Right lobe of liver (tissue), 6 donors: ENCODE measurements around the gene GSTO2. TPM values are rescaled to one million over a fixed set of nuclear protein-coding genes. Genes with fewer than 3 reads are reported as not detected.
A peak's percentile ranks its signal among the peaks of the same experiment; 100 is the strongest.

ENCODE experiments used
- ATAC-seq, 4 donors: fragments of 200-7000 bp; cut with Tn5 transposase; one replicate each; pipeline ENCODE4 v1.9.1; 2020; ENCODE audit warnings: mild to moderate bottlenecking in 4 of 4, moderate library complexity in 4 of 4
- DNase-seq, 3 donors: peaks; one replicate each; pipeline ENCODE4 v3.0.0-alpha.2; 2020
- H3K27ac ChIP-seq, 3 donors: fragments of 200-600 bp; one replicate each; pipeline ENCODE4 v1.8.0; 2022
- H3K27me3 ChIP-seq, 2 donors: fragments of 200-600 bp; one replicate each; pipeline ENCODE4 v1.8.0; 2022
- H3K36me3 ChIP-seq, 4 donors: fragments of 200-600 bp; sonication (generic) in 1 of 4; one replicate each; pipeline versions ENCODE4 v1.5.1 to v1.8.0; 2017 to 2022; ENCODE audit warnings: control low read depth in 1 of 4
- H3K4me1 ChIP-seq, 4 donors: fragments of 200-600 bp; sonication (generic) in 1 of 4; one replicate each; pipeline versions ENCODE4 v1.5.1 to v1.8.0; 2017 to 2022; ENCODE audit warnings: control low read depth in 1 of 4
- H3K4me3 ChIP-seq, 3 donors: fragments of 200-600 bp; one replicate each; pipeline ENCODE4 v1.8.0; 2022
- H3K9me3 ChIP-seq, 4 donors: fragments of 200-600 bp; sonication (generic) in 1 of 4; one replicate each; pipeline versions ENCODE4 v1.5.1 to v1.8.0; 2017 to 2022; ENCODE audit warnings: control low read depth in 1 of 4
- POLR2A ChIP-seq: fragments of 450-650 bp; IDR thresholded peaks from one replicate; pipeline ENCODE4 v1.6.1; 2017; ENCODE audit warnings: antibody characterized with exemption, mild to moderate bottlenecking
- WGBS: methylation state at CpG from one replicate; pipeline ENCODE4 v1.1.6; 2018; ENCODE audit warnings: low coverage, low lambda C conversion rate; ENCODE audit not compliant: insufficient coverage; ENCODE audit errors: missing lambda C conversion rate; 5-methylcytosine and 5-hydroxymethylcytosine counted together
- intact Hi-C, 2 donors: fragments of 100-400 bp; cut with DNase I; formaldehyde crosslinking; loops; one replicate each; pipeline versions ENCODE4 v1.11.2 to v1.14.1; 2022
- total RNA-seq, 6 experiments: library from RNA; depleted of rRNA in 2 of 6; stranded (reverse); fragments of >200 nt in 2 of 6; fragmentation: NEBNext Ultra II Directional in 3 of 6; extraction: Animal tissue kit (Norgen Biotek cat#: 25700) in 3 of 6; gene quantifications; one replicate each; pipeline versions ENCODE4 v1.1.0 to v1.2.4, GENCODE V29; 2016 to 2023
- TF ChIP-seq, protein P1 (sequence below), 4 donors: fragments of 200-600 bp in 3 of 4; fragments of 450-650 bp in 1 of 4; IDR thresholded peaks; one replicate each; pipeline versions ENCODE4 v1.5.1 to v1.8.0; 2016 to 2022; ENCODE audit warnings: antibody characterized with exemption in 4 of 4, mild to moderate bottlenecking in 2 of 4
- donor health status: DM: no; HTN: yes; CAD: no.
- donor health status: DM: no; HTN: no; CAD: no.
- donor health status: DM: no; HTN: no; CAD: no.
- donor health status: DM: no; HTN: yes; CAD: no.
- donor health status: DM: no; HTN: yes; CAD: no.

Gene GSTO2
- total RNA-seq, 6 experiments from 2014 or later, result 1.4 to 5.3 (median 2.8) TPM

DNA sequence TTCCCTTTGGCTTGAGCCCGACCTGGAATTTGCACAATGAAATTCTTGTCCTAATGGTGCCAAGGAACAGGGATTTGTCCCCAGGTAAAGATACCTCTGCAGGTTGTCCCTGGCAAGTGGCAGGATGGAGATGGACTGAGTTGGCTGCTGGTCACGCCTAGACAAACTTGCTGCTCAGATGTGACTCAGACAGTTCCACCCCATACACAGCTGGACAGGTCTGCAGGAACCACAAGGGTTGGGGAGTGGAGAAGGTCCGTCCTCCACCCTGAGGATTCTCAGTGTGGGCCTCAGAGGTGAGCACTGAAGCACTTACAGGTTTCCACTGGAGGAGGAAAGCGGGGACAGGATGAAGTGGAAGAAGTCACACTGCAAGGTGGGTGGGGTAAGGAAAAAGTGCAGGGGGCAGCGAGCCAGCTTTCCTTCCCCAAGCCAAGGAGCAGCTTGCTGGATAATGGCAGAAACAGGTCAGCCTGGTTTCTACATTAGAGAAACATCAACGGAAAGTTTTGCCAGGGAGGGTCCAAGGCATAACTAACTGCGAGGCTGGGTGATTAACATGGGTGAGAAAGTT, 48.8 kb downstream of the GSTO2 start:
- 82% methylated on average over 7 of the region's 7 CpGs for WGBS
- no peak overlapping the region for H3K4me3 ChIP-seq
- intact Hi-C loops, result no loop called here
- ATAC-seq, result no peak
- no peak for TF ChIP-seq POLR2A
- TF ChIP-seq, protein P1, sequence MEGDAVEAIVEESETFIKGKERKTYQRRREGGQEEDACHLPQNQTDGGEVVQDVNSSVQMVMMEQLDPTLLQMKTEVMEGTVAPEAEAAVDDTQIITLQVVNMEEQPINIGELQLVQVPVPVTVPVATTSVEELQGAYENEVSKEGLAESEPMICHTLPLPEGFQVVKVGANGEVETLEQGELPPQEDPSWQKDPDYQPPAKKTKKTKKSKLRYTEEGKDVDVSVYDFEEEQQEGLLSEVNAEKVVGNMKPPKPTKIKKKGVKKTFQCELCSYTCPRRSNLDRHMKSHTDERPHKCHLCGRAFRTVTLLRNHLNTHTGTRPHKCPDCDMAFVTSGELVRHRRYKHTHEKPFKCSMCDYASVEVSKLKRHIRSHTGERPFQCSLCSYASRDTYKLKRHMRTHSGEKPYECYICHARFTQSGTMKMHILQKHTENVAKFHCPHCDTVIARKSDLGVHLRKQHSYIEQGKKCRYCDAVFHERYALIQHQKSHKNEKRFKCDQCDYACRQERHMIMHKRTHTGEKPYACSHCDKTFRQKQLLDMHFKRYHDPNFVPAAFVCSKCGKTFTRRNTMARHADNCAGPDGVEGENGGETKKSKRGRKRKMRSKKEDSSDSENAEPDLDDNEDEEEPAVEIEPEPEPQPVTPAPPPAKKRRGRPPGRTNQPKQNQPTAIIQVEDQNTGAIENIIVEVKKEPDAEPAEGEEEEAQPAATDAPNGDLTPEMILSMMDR (IDR thresholded peaks at IDR 0.05), result no peak
- DNase-seq, result no peak
- H3K4me1 ChIP-seq, result peaks cover 0 to 4% (median 0%) of the 10 kb centered on the region in 4 donors
- no peaks in the 10 kb centered on the region for H3K27me3 ChIP-seq
- no peak overlapping the region for H3K27ac ChIP-seq
- peaks cover 0 to 20% (median 2%) of the 10 kb centered on the region in 4 donors for H3K36me3 ChIP-seq
- no peaks in the 10 kb centered on the region for H3K9me3 ChIP-seq

DNA sequence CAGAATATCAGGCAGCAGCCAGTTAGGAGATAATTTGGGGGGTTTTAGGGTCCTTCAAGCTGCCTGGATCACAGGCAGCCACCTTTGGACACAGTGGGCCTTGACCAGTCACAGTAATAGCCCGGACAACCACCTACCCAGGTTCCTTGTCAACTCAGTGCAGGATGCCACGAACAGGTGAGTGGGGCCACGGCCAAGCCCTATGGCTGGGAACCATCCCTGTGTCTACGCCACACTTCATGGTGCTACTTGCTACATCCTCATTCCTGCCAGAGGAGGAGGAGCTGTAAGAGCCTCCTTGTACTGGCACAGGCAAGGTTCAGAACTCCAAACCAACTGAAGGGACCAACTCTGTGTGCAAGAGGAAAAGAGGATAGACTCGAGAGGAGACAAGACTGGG, 49.3 kb downstream of the GSTO2 start:
- intact Hi-C loops, result no loop called here
- TF ChIP-seq, protein P1 (IDR thresholded peaks at IDR 0.05), result no peak
- TF ChIP-seq POLR2A, result no peak
- ATAC-seq, result no peak
- Histone ChIP-seq H3K36me3 (peaks cover 0 to 15% (median 2%) of the 10 kb centered on the region in 4 donors), H3K9me3 (no peaks in the 10 kb centered on the region), H3K4me1 (peaks cover 0 to 4% (median 0%) of the 10 kb centered on the region in 4 donors), H3K27ac (no peak overlapping the region), H3K27me3 (no peaks in the 10 kb centered on the region), H3K4me3 (no peak overlapping the region)
- 100% methylated on average over 1 of the region's 5 CpGs for WGBS
- DNase-seq, result no peak

DNA sequence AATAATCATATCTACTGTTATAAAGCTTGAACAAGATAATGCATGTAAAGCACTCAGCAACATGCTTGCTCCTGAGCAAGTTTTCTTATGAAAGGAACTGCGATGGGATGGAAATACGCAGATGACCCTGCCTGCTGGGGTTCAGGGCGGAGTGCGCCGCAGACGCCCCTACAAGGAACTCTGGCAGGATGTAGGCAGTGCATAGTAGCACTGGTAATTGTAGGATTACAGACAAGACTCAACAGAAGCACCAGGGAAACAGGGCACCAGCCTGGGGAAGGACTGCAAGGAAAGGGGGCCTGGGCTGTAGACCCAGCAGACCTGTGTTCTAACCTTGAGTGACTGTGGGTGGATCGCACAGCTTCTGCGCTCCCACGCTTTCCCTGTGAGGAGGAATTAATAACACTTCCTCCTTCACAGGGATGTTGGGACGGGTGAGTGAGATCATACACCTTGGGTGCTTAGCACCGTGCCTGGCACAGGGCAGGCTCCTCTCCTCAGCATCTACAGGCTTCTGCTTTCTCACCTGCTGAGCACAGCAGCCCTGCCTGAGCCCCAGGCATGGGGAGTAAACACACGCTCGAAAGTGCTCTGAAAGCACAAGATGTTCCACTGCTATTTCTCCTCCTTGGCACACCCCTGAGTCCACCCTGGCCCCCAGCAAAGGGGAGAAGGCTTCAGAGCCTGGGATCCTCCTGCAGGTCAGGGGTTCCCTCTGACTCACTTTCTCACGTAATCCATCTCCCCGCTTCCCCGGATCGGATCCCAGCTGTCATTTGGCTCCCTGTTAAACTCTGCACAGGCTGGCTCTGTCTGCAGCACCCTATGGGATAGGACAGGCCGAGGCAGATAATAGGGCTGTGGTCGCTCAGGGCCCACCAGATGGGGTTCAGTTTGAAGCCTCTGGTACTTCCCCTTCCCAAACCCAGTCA, 50.1 kb downstream of the GSTO2 start:
- Histone ChIP-seq H3K9me3 (no peaks in the 10 kb centered on the region), H3K4me1 (peaks cover 0 to 4% (median 0%) of the 10 kb centered on the region in 4 donors), H3K27ac (no peak overlapping the region), H3K36me3 (peaks cover 0 to 11% (median 1%) of the 10 kb centered on the region in 4 donors), H3K4me3 (no peak overlapping the region), H3K27me3 (no peaks in the 10 kb centered on the region)
- intact Hi-C loops, result no loop called here
- no peak for TF ChIP-seq POLR2A
- TF ChIP-seq, protein P1 (IDR thresholded peaks at IDR 0.05), result no peak
- DNase-seq, result no peak
- WGBS, result 80% methylated on average over 8 of the region's 19 CpGs
- peak in 1 of 4 donors; percentile 6 for ATAC-seq

DNA sequence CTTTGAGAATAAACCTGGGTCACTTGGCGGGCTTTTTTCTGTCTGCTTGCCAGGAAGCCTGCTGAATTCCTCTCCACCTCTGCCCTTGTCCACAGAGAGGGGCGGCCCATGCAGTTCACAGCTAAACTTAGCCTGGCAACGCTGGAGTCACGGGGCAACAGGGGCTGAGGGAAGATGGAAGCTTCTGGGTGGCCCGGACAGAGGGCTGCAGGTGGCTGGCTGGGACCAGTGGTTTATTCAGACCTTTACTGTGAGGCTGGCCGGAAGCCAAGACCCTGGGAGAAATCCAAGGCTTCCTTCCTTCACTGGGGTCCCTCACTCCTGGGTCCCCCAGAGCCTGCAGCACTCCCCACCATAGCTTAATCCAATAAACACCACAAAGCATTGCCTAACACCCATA, 52.2 kb downstream of the GSTO2 start:
- DNase-seq (peak in 1 of 3 donors; percentile 34), ATAC-seq (no peak)
- intact Hi-C loops, result no loop called here
- H3K27ac ChIP-seq, result no peak overlapping the region
- 60% methylated on average over 1 of the region's 6 CpGs for WGBS
- TF ChIP-seq, protein P1 (IDR thresholded peaks at IDR 0.05), result no peak
- no peak for TF ChIP-seq POLR2A
- no peaks in the 10 kb centered on the region for H3K27me3 ChIP-seq
- H3K4me1 ChIP-seq, result peaks cover 0 to 4% (median 0%) of the 10 kb centered on the region in 4 donors
- no peak overlapping the region for H3K4me3 ChIP-seq
- H3K9me3 ChIP-seq, result no peaks in the 10 kb centered on the region
- H3K36me3 ChIP-seq, result no peaks in the 10 kb centered on the region
